HL-60/S4 treated with phorbol 12-myristate 13-acetate at 8.2 ng/mL for 4 days and 3 days (cell line): ENCODE measurements around the gene TMEM218.

Experiments used
- in situ Hi-C: fragments of 300-500 bp; cut with MboI; formaldehyde crosslinking; loops from 2 replicates; pipeline ENCODE4 v1.15.0; 2022; ENCODE audit warnings: low sequenced_read_pairs

Gene TMEM218

DNA sequence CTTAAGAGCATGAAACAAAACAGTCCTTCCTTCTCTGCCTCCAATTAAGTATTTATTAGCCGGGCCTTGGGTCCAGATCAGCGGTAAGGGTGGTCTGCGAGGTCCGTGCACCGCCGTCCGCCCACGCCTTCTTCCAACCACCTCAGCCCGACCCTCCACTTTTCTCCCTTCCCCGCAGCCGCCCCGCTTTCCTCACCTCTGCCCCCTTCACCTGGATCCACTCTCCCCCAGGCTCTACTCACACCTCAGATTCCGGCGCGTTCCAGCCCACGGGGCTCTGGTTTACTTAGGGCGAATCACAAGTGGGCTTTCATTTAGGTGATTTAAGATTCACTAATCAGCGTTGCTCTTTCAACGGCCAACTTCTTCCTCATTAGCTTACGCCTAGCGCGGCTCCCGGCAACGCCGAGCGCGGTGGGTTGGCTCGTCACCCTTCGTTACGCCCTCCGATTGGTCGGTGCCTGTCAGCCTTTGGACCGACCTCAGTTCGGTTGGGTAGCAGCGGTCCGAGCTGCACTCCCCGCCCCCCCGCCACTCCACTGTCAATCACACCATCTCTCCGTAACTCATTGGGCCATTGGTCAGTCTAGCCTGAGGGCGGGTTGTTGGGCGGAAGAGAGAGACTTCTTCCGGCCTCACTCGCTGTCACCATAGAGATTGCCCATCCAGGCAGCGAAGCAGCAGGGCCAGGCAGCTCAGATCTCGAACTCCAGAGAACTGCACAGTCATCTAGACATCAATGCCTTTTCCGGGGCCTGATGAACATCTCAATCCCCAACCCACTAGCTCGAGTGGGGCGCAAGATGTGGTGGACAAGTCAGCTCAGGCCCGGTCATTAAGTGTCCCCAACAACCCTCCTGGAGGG is at the start of gene TMEM218:
Gene TMEM218, minus strand, starts transcription at position 284 of the 865 bp plus-strand sequence. CDS start 9,385 bp downstream, outside the sequence.
- in situ Hi-C loops: no loop called here

DNA sequence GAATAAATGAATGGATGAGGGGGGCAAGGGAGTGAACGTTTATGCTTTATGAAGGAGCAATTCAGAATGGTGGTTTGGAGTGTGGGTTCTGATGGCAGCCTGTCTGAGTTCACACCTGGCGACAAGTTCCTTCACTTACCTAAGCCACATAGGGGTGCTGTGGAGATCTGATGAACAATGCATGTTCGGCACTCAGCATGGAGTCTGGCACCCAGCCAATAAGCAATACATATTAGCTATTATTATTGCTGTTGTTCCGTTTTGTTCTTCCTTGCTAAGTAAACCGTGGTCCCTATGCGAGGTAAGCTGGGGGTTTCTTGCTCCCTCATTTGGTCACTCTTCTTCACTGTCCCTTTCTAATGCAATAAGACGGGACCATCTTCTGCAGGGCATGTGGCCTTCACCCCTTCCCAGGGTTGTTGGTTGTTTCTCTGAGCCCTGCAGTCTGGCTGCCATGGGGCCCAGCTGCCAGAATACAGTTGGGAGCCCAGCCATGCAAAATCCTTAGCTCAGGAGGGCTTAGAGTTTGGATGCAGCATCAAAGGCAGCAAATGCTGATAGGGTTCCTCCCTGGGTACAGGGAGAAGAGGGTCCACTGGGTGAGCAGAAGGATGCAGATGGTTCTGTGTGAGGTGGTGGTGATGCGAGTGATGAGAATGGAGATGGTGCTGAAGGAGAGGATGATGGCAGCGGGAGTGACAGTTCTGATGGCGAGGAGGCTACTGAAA is 46.7 kb upstream of the TMEM218 start:
- in situ Hi-C loops: no loop called here

DNA sequence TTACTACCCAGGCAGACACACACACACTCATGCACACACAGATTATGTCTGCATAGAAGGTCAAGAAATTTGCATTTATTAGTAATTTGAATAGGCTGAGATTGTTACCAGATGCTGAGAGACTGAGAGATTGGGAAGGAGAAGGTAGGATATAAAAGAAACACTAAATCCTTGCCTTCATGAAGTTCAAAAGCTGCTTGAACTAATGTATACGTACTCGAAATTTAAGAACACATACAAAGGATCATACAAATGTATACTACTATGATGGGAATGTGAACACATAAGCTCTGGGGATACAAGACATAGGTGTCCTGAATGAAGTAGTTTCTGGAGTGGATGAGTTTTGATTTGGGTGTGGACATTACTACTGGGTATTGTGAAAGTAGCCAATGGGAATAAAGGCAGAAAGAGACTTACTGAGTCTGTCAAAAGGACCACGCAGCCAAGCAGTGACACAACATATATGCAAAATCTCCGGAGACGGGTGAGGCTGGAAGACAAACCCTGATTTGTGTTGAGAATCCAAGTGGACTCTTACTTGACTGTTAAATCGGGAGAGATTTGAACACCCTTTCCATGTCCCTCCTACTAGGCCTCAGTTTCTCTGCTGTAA is 45.8 kb upstream of the TMEM218 start:
- in situ Hi-C loops: no loop called here

DNA sequence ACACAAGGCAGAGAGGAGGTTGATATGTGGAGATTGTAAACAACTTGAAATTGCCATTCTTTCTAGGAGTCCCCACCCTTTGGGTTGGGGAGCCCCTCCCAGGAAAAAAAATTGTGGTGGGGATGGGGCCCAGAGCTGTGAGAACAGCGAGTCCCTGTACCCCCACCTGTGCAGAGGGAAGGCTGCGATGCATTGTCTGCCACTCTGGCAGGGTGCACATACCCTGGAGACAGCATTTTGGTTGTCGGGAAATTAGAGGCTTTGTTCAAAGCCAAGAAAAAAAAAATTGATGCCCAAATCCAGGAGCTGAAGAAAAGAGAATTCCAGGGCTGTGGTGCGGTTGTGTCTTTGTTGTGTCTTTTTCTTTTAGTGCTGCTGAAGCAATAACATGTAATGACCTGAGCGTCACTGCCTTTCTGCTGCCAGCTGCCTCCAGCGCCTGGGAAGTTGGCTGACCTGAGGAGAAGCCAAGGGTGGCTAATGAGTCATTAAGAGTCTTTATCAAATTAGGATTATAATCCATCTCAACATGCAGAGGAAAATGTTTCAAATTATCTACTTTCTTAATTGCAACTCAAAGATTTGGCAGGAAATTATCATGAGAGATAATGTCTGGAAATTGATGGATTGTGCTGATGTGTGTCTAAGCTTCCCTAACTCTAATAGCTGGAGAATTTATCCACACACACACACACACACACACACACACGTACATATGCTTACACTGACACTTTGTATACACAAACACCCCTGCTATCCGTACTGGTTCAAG is 45.1 kb upstream of the TMEM218 start:
- in situ Hi-C loops: no loop called here

DNA sequence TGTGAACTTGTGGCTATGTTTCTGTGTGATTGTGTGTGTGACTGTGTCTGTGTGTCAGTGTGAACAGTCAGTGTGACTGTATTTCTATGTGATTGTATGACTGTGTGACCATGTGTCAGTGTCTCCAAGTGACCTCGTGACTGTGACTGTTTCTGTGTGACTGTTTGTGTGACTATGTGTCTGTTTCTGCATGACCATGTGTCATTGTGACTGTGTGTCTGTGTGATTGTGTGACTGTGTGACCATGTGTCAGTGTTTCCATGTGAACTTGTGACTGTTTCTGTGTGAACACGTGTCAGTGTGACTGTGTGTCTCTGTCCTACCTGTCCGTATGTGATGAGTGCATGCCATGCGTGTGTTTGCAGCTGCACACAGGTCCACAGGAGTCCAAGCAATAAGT is 44.3 kb upstream of the TMEM218 start:
- in situ Hi-C loops: no loop called here

DNA sequence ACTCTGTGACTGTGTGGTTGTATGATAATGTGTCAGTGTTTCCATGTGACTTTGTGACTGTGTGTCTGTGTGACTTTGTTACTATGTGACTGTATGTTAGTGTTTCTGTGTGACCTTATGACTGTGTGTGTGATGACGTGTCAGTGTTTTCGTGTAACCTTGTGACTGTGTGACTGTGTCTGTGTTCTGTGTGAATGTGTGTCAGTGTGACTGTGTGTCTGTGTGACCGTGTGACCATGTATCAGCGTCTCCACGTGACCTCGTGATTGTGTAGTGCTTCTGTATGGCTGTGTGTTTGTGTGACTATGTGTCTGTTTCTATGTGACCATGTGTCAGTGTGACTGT is 43.6 kb upstream of the TMEM218 start:
- in situ Hi-C loops: no loop called here

DNA sequence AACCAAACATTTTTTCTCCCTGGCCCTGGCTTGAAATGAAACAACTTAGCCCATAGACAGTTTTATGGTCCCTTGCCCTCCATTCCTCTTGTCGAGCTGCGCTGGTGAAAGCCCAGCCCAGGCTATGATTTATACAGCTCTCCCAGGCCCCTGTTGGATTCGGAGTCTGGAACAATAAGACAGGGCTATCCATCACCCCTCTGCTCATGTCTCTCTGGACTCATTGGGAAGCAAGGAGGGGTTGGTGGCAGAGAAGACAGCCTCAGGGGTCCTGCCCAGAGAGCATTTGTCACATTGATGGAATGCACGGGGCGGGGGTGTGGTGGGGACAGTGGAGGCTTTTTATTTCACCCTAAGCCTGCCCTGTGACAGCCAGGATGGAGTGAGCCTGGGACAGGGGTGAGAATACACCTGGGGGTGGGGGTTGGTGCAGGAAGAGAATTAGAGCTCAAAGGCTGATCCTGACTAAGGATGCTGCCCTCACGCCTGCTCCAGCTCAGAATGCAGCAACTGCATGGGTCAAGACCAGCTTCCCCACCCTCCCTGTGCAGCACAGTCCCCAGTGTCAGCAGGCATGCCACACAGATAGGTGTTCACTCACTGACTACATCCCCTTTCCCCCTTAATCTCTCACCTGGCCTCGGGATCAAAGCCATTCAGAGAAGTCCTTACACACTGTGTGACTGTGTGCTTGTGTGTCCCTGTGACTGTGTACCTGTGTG is 43.1 kb upstream of the TMEM218 start:
- in situ Hi-C loops: no loop called here

DNA sequence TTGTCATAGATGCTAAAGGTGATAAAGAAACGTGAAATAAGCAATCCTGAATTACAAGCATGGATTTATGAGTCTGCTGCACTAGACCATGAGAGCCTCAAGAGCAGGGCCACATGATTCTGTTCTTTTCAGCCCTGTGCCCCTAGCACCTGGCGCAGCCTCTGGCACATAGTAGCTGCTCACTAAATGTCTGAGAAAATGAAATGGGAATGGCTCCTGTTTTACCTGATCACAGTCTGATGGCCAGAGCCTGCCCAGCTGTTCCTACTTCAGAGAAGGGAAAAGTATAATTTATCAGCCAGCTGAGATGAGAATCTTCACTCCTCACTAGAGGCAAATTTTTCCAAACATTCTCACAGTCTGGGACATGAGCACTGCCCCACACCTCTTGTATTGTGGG is 42.4 kb upstream of the TMEM218 start:
- in situ Hi-C loops: no loop called here

DNA sequence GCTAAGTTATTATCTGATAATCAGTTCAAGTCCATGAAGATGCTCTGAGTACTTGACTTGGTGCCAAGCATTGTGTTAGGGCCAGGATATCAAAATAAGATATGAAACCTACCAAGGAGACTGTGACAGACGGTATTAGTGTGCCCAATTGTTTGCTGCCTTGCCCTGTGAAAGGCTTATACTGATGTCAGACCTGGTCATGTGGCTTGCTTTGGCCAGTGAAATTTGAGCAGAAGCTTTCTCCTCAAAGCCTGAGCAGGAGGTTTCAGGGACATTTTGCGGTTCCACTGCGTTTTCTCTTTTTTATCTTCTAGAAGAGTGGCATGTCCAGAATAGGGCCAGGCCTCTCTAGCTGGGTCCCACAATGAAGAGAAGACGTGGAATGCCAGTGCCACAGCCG is 37.3 kb upstream of the TMEM218 start:
- in situ Hi-C loops: no loop called here

DNA sequence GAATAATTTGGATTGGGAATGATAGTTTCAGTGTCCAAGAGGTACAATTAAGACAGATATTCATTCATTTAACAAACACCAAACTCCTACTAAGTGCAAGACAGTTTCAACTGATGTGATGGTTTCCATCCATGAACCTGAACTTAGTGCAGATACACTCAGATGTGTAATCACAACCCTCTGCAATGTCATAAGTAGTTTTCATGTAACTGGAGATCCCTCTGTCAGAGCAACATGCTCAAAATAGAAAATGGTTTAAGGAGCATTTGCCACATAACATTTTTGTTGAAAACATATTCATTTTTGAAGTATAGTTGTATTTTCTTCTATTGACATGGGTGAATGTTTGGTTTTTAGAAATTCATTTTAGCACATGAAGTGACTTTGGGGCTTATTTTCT is 36.6 kb upstream of the TMEM218 start:
- in situ Hi-C loops: no loop called here

DNA sequence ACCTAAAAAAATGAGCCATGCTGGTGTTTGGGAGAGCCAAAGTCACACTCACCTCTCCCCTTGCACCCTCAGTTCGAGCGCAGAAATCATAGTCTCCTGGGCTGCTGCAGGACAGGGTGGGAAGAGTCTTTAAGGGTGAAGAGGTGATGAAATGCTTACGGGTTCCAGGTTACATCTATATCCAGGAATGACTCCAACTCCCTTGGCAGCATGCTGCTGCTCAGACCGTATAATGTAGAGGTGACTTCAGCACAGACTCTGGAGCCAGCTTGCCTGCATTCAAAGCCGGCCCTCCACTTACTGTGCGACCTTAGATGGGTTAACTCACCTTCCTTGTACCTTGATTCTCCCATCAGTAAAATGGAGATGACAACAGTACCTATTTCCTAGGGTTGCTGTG is 35.9 kb upstream of the TMEM218 start:
- in situ Hi-C loops: no loop called here

DNA sequence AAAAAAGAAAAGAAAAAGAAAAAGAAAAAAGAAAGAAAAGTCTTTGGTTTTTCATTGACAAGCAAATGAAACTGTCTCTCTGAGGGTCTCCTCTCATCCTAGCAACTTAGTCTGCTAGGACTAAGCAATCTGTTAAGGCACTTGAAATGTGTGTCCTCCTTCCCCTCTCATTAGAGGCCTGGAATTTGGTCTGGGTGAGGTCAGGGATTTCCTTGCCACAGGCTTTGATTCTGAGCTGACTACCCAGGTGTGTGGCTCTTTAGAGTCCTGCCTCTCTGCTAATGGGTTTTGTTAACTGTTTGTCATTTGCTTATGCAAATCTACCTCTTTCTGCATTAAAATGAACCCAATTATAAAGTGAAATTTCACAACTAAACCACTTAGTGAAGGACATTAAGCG is 34.8 kb upstream of the TMEM218 start:
- in situ Hi-C loops: no loop called here

DNA sequence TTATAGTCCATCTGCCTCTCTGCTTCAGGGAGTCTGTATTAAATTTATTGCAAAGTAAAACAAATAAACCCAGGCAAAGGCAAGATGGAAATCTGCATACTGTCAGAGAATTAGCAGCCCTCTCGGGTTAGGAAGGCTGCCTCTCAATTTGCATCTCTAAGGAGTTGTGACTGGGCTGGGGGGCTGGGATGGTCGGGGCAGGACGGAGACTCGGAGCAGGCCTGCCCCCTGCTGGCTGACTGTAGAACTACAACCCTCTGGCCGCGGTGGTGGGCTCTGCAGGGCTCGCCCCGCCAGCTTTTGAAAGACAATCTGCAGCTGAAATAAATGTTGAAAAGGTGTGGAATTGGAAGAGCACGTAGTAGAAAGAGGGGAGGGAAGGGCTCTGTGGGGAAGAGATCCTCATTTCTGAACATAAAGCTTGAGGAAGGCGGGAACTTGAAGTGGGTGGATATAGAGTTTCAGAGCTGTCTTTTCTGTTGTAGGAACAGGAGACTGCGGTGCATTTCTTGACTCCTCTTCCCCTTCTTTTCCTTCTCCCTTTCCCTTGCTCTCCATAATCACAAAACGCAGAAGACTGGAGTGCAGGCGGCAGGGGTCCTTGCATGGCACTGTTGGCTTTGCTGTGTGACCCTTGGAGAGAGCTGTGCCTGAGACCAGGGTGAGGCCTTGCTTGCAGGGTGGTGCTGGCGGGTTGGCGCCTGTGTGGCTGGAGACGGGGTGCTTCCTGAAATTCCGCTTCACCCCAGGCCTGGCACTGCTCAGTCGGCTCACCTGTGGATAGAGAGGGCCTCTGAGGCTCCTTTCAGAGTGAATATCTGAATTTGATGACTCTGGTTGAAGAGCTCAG is 30.5 kb upstream of the TMEM218 start:
- in situ Hi-C loops: no loop called here

DNA sequence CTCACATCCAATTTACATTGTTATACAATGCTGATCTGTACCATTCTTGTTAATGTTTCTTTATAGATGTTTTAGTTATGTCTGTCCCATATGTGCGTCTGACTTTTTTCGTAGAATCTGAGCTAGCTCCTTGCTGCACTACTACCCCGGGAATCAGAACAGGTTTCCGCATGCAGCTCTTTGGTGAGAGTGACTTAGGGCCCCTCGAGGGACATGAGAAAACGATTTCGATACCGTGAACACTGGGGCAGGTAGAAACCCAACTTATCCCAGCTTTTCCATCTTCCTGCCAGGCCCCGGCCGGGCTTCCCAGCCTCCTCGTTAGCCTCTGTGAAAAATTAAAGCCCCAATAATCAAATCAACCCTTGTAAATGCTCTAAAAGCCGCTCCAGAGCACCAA is 29.8 kb upstream of the TMEM218 start:
- in situ Hi-C loops: no loop called here

DNA sequence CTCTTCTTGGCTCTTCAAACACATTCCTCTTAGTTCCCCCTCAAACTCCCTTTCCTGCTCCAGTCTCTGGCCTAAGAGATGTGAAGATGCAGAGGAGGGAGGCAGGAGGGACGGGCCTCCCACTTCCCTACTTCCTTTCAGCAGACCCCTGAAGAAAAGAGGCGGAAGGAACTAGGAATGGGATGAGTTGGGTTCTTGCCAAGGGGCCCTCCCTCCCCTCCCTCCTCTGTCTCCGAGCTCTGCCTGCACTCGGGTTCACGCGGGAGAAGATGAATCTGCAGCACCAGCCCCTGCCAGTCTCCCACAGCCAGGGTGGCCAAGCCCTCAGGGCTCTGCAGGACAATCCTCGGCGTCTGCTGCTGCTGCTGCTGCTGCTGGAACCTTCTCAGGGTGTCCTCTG is 28.8 kb upstream of the TMEM218 start:
- in situ Hi-C loops: no loop called here

DNA sequence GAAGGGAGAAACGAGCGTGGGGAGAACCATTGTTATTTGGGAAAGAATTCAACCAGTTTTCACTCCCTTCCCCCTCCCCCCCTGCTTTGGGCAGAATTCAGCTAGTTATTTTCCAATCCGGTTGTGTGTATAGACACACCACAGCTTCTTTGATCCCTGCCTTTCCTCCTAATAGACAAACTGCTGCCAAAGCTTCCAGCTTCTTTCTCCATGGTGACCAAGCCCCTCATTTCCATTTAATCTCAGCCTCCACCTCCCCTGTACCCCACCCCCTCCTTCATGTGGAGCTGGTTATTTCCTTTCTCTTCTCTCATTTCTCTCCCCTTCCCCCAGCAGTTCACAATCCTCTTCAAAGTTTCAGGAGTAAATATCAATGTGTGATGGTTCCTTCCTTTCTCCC is 28.4 kb upstream of the TMEM218 start:
- in situ Hi-C loops: no loop called here

DNA sequence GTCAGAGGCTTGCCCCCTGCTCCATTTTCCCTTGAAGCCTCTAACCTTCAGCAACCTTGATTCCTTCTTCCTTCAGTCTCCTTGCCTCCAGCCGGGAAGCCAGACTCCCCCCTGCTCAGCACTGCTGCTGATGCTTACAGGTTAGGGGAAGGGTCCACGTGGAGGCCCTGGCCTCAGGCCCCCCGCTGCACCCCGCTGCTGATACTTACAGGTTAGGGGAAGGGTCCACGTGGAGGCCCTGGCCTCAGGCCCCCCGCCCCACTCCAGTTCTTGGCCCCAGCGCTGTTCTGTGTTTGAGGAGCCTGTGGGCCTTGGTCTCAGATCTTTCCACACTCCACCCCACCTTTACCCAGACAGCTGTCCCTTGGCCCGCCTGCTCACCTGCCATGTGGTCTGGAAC is 27.5 kb upstream of the TMEM218 start:
- in situ Hi-C loops: no loop called here

DNA sequence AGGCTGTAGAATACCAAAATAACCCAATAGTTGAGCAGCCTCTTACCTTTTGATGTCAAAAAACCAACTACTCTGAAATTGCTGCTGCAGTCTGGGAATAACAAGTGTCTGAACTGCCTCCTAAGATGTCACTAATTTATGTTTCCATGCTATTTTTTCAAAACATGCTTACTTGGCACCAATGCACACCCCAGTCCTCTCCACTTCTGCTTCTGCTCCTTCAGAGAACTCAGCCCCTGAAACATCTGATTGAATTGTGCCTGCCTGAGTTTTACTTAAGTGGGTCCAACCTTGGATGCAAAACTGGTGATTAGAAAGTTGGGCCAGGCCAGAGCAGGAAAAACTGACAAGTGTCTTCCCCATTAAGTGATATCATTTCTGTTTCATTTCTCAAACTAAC is 24.6 kb upstream of the TMEM218 start:
- in situ Hi-C loops: no loop called here

DNA sequence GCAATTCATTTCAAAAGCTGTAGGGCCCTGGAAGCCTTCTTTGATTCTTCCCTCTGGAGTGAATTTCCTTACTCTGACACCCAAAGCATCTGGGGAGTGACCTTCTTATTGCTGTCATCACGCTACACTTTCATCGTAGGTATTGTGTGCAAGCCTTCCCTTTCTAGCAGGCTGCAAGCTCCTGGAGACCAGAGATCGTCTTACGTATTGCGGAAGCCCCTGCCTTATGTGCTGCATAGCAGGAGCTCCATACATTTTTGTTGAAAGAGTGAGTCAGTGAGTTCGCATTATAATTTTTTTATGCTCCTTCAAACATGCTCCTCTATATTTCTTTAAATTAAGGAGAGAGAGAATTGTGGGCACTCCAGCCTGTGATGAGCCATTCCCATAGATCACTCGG is 21.2 kb upstream of the TMEM218 start:
- in situ Hi-C loops: no loop called here

DNA sequence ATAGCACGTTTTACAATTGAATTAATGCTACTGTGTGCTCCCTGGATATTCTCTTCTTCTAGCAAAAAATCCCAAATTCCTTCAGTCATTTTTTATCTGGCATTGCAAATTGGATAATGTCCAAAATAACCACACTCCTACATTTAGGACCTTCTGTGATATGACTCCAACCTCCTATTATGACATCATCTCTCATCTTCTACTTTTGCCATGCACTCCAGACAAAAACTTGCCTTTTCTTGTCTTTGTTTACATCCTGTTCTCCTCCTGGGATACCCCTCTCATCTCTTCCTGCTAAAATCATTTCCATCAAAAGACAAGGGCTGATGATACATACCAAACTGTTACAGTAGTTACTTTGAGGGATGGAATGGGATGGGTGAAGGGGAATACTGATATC is 20.6 kb upstream of the TMEM218 start:
- in situ Hi-C loops: no loop called here
